ENCODE results near the gene CCBE1.

Gene CCBE1

GRCh38 chr18:59451073-59451472 is 246.2 kb downstream of the CCBE1 start:
- no peak for DNase-seq (ENCODE audit: low read depth)
- TF ChIP-seq, protein P1, sequence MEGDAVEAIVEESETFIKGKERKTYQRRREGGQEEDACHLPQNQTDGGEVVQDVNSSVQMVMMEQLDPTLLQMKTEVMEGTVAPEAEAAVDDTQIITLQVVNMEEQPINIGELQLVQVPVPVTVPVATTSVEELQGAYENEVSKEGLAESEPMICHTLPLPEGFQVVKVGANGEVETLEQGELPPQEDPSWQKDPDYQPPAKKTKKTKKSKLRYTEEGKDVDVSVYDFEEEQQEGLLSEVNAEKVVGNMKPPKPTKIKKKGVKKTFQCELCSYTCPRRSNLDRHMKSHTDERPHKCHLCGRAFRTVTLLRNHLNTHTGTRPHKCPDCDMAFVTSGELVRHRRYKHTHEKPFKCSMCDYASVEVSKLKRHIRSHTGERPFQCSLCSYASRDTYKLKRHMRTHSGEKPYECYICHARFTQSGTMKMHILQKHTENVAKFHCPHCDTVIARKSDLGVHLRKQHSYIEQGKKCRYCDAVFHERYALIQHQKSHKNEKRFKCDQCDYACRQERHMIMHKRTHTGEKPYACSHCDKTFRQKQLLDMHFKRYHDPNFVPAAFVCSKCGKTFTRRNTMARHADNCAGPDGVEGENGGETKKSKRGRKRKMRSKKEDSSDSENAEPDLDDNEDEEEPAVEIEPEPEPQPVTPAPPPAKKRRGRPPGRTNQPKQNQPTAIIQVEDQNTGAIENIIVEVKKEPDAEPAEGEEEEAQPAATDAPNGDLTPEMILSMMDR (IDR thresholded peaks at IDR 0.05; ENCODE audit: control insufficient read depth, extremely low read depth, insufficient read depth) = no peak
- H3K4me3 ChIP-seq (ENCODE audit: low read depth, low read length) = no peak overlapping the region

DNA sequence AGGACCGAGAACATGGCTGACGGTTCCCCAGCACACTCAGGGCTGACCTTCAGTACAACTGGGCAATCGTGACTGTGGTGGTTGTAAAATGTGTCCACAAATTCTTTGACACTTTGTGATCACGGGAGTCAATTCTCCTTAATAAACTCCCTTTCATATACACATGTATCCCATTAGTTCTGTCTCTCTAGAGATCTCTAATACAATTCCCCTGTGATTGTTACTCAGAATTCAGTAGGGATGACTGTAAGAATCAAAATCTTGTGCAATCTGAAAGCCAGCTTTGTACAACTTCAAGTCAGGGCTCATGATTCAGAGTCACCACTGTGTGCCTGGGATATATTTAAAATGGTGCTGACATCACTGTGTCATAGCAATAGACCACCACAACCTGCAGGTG is 248.7 kb downstream of the CCBE1 start:
- DNase-seq (ENCODE audit: low read depth) = no peak
- no peak overlapping the region for H3K4me3 ChIP-seq (ENCODE audit: low read depth, low read length)
- TF ChIP-seq, protein P1 (IDR thresholded peaks at IDR 0.05; ENCODE audit: control insufficient read depth, extremely low read depth, insufficient read depth) = no peak

DNA sequence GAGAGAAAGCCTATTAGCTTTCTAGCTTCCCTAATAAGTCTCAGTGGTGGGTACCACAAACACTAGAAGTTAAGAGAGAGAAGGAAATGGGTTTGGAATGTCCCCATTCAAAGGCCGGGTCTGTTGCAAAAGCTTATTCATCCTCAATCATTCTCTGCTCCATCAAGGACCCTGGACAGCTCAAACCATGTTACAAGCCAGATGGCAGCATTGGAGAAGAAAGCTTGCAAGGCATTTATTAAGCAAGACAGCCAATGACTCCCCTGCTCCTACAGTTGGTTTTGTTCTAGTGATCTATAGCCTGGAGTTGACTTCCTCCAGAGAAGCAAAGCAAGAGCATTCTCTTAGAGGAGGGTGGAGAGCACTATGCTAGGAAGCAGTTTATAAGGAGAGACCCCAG is 251.2 kb downstream of the CCBE1 start:
- TF ChIP-seq, protein P1 (IDR thresholded peaks at IDR 0.05; ENCODE audit: control insufficient read depth, extremely low read depth, insufficient read depth) = no peak
- DNase-seq (ENCODE audit: low read depth) = no peak
- H3K4me3 ChIP-seq (ENCODE audit: low read depth, low read length) = no peak overlapping the region

- DNase-seq (ENCODE audit: low read depth) = no peak
- TF ChIP-seq, protein P1 (IDR thresholded peaks at IDR 0.05; ENCODE audit: control insufficient read depth, extremely low read depth, insufficient read depth) = no peak
- H3K4me3 ChIP-seq (ENCODE audit: low read depth, low read length) = no peak overlapping the region
These were observed 259.2 kb downstream of the CCBE1 start for GRCh38 chr18:59437851-59438569.

DNA sequence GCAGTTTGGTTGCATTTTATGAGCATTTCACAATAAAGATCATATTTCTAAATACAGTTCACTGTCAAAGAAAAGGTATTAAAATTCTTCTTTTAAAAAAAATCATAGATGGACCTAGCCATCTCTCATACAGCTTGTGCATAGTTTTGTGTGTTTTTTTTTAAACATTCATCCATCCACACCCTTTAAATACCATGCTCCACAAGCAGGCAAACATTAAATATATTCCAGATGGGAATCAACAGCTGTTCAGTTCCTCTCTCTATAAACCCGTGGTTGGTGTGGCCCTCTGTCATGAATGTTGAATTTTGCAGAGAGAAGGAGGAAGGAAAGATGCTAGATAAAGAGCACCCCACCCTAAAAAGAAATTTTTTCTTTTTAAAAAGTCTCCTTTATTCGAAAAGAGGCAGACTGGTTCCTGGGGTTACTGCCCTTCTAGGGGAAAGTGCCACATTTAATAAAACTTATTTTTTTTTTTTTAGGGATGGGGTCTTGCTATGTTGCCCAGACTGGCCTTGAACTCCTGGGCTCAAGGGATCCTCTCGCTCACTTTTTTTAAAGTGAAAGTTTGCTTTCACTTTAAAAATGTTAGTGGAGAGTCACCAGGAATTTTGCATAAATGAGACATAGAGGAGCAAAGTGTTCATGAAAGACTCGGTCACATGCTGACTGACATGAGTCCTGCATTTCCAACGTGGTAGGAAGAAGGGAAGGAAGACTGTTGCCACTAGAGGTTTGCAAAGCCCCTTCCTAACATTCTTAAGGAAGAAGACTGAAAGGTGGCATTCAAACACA is 264.2 kb downstream of the CCBE1 start:
- no peak for DNase-seq (ENCODE audit: low read depth)
- TF ChIP-seq, protein P1 (IDR thresholded peaks at IDR 0.05; ENCODE audit: control insufficient read depth, extremely low read depth, insufficient read depth) = no peak
- H3K4me3 ChIP-seq (ENCODE audit: low read depth, low read length) = no peak overlapping the region

DNA sequence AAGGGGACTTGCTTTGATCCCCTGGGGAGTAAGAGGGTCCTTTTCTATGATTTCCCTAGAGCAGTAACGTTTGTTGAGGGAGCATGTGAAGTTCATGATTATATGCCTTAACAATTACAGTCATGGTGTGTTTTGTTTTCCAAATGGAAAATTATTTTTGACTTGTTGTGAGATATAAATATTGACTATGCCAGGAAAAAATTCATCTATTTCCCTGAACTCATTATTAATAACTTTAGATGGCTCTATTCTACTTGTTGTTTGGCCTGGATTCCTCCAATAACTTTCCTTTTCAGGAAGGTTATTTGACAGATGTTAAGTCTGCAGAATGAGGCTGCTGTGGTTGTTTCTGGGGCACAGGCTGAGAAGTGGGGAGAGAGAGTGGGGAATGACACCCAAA is 266.1 kb downstream of the CCBE1 start:
- DNase-seq (ENCODE audit: low read depth) = no peak
- TF ChIP-seq, protein P1 (IDR thresholded peaks at IDR 0.05; ENCODE audit: control insufficient read depth, extremely low read depth, insufficient read depth) = no peak
- H3K4me3 ChIP-seq (ENCODE audit: low read depth, low read length) = no peak overlapping the region
